HG02610 (cell line): ENCODE results near the gene HLA-DQA2.
"Not testable (repeated sequence)": the region's sequence is repeated elsewhere in the genome, so short reads cannot be mapped to it uniquely, and the experiment has no call there.

Experiments used
- ATAC-seq: cut with Tn5 transposase; IDR thresholded peaks from one replicate; pipeline ENCODE4 v1.9.1; 2021; ENCODE audit warnings: mild to moderate bottlenecking, moderate library complexity; ENCODE audit not compliant: unreplicated experiment

HLA-DQA2 gene

DNA sequence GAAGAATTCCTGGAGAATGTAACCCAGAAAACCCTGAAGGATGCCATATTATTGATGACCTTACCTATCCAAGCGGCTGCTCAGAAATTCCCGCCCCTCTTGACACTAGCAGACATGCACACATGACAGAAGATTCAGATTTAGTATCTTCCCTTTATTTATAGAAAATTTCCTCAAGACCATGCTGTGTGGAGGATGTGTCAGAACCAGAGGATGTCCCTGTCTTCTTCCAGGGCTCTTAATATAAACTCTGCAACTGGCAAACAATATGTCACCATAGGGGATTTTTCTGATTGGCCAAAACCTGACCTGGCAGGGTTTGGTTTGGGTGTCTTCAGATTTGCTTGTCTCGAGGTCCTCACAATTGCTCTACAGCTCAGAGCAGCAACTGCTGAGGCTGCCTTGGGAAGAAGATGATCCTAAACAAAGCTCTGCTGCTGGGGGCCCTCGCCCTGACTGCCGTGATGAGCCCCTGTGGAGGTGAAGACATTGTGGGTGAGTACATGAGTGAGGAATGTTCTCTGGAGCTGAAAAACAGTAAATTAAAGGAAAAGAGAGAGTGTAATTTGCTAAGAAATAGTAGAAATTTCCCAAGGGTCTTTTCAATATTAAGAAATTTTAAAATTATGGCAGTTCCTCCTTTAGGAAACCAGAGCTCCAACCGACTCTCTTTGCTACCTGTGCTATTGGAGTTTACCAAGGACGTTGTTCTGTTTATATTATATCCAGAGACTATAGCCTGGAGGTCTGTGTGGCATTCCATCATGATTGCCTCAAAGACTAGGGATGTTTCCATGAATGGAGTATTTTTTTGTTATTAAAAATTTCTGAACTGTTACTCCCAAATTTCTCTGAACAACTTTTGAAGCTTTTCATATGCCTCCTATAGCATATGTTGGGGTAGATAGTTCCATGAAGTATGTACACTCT is at the start of gene HLA-DQA2:
Gene HLA-DQA2 (plus strand): TSS at position 361 of the 930 bp plus-strand sequence. CDS start 53 bp downstream, at position 414.
- ATAC-seq, result no peak

DNA sequence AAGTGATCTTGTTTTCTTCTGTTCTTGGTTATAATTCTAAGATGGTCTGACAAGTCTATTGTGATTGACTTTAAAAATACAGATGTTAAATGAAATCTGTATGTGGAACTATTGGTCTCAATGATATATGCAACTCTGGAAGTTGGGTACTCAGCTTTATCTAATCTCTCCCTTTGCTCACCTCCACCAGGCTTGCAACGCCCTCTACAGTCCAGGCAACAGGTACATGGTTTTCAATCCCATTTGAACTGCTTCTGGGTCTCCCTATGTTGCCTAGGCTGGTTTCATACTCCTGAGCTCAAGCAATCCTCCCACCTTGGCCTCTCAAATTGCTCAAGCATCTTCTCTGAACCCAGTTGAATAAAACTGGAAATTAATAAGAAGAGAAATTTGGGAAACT is 49.2 kb upstream of the HLA-DQA2 start:
- ATAC-seq, result no peak

DNA sequence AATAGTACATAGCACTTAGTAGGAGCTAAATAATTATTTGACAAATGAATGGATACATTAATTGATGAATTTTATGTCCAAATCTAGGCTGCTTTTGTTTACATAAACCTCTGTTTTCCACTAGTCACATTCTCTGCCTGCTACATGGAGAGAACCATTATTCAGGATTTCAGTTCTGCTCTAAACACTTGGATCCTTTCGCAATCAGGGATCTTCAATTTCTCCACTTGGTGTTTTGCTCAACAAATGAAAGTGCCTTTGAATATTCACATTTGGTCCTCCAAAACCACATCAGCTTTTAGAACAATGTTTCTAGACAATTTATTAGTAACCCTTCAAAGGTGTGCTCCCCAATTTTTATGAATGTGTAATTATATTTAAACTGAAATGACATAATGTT is 44.2 kb upstream of the HLA-DQA2 start:
- ATAC-seq, result no peak

DNA sequence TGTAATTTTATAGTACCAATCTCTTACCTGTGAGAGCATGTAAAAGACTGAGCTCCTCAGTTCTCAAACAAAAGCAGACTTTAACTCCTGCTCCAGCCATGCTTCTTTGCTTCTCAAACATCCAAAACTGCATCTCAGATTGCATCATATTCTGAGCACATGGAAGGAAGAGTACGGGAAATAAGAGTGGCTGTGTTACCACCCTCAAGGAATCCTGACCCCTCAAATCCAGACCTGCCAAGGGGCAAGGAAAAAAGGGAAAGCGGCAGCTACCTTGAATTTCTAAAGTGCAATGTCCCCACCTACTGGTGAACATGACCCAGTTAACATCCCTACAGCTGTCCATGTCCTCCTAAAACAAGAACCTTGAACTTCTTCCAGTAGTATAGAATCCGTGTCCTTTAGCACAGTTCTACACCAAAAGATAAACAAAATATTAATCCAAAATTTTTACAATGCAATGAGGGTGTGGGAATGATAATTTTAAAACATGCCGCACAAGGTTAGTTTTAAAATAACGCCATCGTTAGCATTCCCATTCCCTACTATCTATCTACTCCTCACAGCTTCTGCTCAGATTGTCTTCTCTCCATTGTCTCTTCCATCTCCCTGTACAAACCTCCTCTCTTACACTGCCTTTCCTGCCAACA is 40.7 kb upstream of the HLA-DQA2 start:
- no peak for ATAC-seq

DNA sequence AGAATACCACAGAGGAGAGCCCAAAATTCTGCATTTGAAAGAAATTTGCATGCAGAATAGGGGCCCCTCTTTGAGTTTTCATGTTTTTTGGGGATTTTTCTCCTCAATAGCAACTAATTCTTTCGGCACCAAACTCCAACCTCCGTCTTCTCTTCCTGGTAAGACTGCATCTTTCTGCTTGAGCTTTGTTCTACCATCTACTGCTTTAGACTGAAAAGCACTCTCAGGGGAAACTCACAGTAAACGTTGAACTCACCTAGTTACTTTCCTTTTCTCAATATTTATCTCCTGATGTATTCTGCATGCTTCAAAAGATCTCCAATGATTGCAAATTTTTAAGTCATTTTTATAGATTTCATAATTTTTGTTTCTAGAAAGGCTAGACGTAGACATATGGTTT is 37.8 kb upstream of the HLA-DQA2 start:
- ATAC-seq, result no peak

DNA sequence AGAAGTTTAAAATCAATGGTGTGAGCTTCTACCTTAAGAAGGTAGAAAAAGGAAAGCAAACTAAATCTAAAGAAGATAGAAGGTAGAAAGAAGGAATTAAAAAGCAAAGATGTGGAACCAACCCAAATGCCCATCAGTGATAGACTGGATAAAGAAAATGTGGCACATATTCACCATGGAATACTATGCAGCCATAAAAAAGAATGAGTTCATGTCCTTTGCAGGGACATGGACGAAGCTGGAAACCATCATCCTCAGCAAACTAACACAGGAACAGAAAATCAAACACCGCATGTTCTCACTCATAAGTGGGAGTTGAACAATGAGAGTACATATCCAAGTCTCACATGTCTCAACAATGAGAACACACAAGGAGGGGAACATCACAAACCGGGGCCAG is 36.0 kb upstream of the HLA-DQA2 start:
- ATAC-seq, result not testable (repeated sequence)

DNA sequence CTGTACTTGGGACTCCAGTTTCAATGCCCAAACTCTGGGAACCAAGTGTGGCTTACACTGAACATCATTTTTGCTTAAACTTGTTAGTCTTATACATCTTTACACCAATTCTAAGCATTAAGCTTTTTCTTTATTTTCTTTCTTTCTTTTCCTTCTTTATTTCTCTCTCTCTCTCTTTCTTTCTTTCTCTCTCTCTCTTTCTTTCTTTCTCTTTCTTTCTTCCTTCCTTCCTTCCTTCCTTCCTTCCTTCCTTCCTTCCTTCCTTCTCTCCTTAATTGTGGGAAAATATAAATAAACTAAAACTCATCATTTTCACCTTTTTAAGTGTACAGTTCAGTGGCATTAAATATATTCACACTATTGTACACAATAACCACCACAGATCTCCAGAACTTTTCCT is 31.6 kb upstream of the HLA-DQA2 start:
- ATAC-seq, result no peak

DNA sequence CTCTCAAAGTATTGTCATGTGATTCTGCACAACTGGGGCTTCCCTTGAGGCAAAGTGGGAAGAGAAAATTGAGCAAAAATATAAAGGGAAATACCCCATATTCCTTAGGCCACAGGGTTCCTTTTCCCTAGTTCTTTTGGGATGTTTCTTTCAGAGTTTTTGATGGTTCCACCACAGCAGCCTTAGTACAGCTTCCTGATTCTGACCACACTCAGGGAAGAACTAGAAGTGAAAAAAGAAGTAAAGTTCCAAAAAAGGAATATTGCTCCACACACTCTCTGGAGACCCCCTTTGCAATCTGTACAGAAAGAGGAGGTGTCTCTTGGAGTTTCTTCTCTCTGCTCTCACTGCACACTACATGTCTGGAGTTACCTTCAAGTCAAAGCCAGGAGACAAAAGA is 27.9 kb upstream of the HLA-DQA2 start:
- no peak for ATAC-seq

DNA sequence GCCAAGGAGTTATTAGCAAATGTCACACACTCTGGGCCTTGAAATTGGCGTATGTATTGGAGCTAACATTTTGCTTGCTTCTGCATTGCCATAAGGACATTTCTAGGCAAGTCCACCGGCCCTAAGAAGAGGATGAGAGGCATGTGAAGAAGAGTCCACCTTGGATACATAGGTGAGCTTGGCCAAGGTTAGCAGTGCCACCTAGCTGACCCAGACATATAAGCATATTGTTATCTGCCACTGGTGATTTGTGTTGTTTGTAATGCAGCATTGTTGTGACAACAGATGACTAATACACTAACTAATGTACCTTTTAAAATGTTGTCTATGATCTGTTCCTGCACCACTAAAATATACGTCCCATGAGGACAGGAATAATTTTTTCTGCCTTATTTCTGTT is 24.8 kb upstream of the HLA-DQA2 start:
- no peak for ATAC-seq

DNA sequence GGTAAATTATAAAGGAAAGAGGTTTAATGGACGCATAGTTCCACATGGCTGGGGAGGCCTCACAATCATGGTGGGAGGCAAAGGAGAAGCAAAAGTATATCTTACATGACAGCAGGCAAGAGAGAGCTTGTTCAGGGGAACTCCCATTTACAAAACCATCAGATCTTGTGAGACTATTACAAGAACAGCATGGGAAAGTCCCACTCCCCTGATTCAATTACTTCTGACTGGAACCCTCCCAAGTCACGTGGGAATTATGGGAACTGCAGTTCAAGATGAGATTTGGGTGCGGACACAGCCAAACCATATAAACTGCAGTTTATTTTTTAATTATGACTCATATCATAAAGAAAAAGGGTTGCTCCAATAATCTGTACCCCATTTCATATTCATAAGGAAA is 22.3 kb upstream of the HLA-DQA2 start:
- ATAC-seq, result no peak

DNA sequence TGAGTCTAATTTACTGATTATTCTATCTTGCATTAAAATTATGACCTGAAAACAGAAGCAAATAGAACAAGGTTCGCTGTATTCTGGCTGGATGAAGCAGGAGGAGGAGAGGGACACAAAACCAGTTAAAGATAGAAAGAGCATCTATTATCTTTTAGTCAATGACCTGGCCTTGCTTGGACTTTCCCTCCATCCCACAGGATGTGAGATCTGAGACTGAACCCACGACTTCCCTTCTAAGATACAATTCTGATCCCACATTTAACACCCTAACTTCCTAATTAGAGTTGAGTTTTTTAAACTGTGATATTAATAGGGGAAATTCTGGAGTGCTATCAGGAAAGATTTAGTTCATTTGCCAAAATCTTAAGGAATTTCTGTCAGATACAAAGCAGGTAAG is 3.1 kb upstream of the HLA-DQA2 start:
- ATAC-seq, result no peak

DNA sequence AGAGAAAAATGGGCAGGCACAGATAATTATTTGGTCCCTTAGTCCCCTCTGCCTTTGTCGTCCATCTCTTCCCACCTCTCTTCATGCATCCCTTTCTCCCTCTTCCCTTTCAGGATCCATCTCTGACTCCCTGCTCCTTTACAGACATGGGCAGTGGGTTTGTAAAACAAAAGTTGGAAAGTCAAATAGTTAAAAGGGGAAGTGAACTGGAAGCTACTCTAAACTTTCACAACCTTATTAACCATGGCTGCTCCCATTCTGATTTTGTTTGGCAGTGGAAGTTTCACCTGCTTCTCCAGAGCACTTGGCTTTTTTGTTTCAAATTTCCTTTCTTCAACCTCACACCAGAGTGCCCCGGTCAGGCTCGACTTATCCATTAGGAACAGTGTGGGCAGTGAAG is 1.2 kb downstream of the HLA-DQA2 start:
- ATAC-seq, result no peak

DNA sequence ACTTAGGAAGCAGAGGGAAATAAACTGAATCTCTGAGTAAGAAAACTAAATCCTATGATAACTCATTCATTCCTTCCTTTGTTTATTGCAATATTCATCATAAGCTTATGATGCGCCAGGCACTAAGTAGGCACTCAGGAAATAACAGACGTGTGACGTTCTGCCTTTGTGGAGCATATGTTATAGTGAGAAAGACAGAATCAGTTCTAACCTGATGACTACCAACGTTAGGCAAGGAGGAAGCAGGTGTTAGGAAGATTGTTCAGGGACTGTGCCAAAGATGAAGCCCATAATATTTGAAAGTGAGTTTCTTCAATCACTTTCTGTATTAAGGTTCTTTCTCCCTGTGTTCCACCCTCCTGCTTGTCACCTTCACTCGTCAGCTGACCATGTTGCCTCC is 3.6 kb downstream of the HLA-DQA2 start:
- no peak for ATAC-seq

DNA sequence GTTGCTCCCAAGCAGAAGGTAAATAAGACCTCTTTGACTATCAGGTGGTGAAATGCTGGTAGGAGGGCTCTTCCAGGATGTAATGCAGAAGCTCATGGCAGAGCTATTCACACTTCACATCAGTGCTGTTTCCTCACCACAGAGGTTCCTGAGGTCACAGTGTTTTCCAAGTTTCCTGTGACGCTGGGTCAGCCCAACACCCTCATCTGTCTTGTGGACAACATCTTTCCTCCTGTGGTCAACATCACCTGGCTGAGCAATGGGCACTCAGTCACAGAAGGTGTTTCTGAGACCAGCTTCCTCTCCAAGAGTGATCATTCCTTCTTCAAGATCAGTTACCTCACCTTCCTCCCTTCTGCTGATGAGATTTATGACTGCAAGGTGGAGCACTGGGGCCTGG is 4.5 kb downstream of the HLA-DQA2 start:
- ATAC-seq, result not testable (repeated sequence)

DNA sequence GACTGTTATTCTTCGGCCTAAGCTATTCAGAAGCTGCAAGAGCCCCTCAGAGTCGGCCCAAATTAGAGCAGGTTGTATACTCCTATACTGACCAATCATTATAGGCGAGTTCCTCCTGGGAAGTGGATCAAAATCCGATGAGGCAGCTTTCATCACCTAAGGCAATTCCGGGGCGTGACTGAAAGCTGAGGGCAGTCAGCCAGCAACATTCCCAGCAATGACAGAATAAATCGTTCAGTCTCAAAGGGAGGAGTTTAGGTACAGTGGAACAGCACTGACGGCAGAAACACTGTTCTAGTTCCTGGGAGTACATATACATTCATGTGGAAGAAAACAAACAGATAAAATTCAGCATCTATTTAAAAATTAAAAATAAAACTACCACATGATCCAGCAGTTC is 11.4 kb downstream of the HLA-DQA2 start:
- no peak for ATAC-seq

DNA sequence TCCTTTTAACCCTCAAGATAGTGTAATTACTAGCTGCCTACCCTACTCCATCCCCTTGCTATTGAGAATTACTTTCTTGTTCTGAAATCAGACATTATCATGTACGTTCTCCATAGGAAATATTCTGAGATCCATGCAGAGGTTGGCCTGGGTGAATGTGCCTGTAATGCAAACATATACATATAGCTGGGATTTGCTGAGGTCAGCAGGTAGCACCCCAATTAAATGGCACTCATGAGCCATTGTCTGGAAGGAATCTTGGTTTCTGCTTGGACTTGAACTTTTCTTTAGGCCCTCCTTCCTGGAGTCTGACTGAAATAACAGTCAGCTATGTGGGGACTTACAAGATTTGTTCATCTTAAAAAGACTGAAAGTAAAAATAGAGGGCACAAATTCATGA is 18.5 kb downstream of the HLA-DQA2 start:
- no peak for ATAC-seq

DNA sequence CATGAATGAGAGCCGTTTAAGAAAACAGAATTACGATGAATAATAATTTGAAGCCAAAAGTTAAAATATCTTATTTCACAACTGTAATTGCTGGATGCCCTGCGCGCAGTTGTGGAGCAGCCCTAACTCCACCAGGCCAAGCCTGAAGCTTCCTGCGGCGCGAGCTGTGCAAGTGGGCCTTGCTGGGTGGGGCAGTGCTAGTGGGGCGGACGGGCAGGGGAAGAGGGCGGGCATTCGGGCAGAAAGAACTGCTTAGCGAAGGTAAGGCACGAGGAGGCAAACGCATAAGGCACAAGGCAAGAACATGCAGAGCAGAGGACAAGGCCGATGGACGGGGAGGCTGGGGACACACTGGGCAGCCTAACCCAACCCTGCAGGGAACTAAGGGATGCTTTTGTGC is 19.9 kb downstream of the HLA-DQA2 start:
- no peak for ATAC-seq

DNA sequence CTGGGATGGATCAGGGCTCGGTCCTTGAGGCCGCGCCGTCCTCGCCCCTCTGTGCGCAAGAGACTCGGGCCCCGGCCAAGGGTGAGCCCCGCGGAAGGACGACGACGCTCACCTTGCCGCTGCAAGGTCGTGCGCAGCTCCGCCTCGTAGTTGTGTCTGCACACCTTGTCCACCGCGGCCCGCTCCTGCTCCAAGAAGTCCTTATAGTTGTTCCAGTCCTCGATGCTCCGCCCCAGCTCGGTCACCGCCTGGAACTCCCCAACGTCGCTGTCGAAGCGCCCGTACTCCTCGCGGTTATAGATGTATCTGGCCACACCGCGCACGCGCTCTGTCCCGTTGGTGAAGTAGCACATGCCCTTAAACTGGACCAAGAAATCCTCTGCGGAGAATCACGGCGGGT is 20.4 kb downstream of the HLA-DQA2 start:
- ATAC-seq, result no peak

DNA sequence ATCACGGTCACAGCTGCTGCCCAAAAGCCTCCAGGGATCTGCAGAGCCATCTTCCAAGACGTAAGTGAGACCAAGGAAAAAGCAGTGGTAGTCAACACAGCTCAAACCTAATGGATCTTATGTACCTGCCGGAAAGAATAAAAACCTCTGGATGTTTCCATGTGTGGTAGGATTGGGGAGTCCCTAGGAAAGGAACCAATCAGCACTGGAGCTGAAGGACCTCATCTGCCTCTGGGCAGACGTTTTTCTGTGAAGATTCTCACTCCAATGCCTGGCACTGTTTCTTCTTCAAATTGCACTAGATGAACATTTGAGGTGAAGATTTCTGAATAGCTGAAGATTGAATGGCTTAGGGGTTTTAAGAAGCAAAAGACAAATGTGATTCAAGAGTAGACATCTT is 22.2 kb downstream of the HLA-DQA2 start, which contains the start of gene HLA-DQB2:
Gene HLA-DQB2 (minus strand): TSS at position 112 of the 400 bp plus-strand sequence. CDS start 62 bp downstream, at position 50.
- ATAC-seq, result no peak

DNA sequence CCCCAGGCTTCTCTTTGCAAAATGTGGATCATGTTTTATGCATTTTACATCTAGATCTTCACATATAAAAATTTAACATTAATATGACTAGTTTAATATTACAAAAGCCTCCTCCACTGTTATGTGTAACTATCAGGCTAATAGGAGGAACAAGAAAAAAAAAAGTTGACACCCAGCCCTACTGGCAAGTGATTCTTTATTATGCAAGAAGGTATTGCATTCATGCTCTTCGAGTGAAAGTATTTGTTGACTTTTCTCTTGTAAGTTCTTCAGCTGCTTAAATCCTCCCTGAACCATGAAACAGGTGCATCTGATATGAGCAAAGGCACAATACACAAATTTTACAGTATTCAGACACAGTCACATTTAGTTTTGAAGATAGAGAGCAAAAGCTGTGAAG is 22.9 kb downstream of the HLA-DQA2 start:
- no peak for ATAC-seq

DNA sequence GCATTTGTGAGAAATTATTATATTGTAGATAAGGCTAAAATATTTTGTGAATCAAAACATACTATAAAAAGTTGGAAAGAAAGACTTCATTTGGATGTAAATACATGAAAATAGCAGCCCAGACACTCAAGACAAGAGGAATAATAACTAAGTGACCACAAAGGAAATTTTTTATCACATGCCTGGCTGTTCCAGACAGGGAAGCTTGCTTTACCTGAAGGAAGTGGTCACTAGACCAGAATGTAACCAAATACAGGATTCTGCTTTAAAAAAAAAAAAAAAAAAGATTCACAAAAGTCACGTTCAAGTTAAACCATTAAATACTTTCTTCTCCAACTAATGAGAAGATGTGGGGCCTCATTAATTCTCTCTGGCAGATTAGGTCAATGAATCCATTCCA is 31.5 kb downstream of the HLA-DQA2 start:
- no peak for ATAC-seq

DNA sequence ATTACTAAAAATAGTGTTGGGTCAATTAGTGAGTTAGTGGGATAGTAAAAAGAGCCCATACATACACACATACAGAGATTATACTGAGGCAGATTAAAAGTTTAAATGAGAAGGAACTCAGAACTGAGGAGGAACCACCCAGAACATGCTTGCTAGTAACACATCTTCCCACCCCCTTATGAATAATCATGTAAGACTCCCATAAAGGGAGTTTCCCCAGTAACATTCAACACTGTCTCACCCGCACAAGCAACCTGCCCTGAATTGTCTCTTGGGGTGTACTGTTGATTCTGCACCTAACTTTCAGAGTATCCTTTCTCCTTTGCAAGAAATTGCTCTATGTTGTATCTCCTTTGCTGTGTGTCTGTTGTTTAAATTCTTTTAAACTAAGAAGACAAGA is 33.2 kb downstream of the HLA-DQA2 start:
- no peak for ATAC-seq
